BJ (cell line): ENCODE results near the gene CWF19L2. TPM values are rescaled to one million over a fixed set of nuclear protein-coding genes. Genes with fewer than 3 reads are reported as not detected.
"Not testable (repeated sequence)": the region's sequence is repeated elsewhere in the genome, so short reads cannot be mapped to it uniquely, and the experiment has no call there.

ENCODE experiments used
- CTCF ChIA-PET: fragments of 350-600 bp; formaldehyde crosslinking; extraction: SDS; loops from one replicate; lab custom pipeline; 2021; ENCODE audit warnings: antibody characterized with exemption, inconsistent platforms; lab: Yijun Ruan, JAX
- POLR2A ChIA-PET: fragments of 300-600 bp; sonication (Branson Sonifier 250); formaldehyde crosslinking; extraction: SDS; loops from one replicate; lab custom pipeline; 2021; ENCODE audit warnings: antibody characterized with exemption; lab: Charles Lee
- DNase-seq: peaks from one replicate; pipeline ENCODE4 v3.0.0-alpha.2; 2011; ENCODE audit warnings: low read depth
- H3K27me3 ChIP-seq: 2 replicates; pipeline ENCODE4 v1.6.0; 2011; ENCODE audit warnings: low read length; ENCODE audit not compliant: control insufficient read depth, insufficient read depth
- H3K36me3 ChIP-seq: 2 replicates; pipeline ENCODE4 v1.5.1; 2011; ENCODE audit warnings: low read length; ENCODE audit not compliant: control insufficient read depth, insufficient read depth
- H3K4me3 ChIP-seq: 2 replicates; pipeline ENCODE4 v1.5.1; 2011; ENCODE audit warnings: low read depth, mild to moderate bottlenecking, control low read depth, low read length
- CTCF ChIP-seq: IDR thresholded peaks from 2 replicates; pipeline ENCODE4 v1.5.1; 2011; ENCODE audit warnings: low read depth, mild to moderate bottlenecking, control low read depth, inconsistent platforms, low read length, moderate library complexity; ENCODE audit not compliant: insufficient read depth
- polyA plus RNA-seq: library from polyadenylated mRNA; depleted of rRNA; stranded (reverse); fragments of >200 nt; gene quantifications from 2 replicates; pipeline ENCODE4 v1.2.3, GENCODE V29; 2011

CWF19L2 gene
- polyA plus RNA-seq, 1 experiment: 1.2 TPM

GRCh38 chr11:107413352-107413751, 44.3 kb downstream of the CWF19L2 start:
- CTCF ChIA-PET: no interaction called here

GRCh38 chr11:107408762-107409211, 48.8 kb downstream of the CWF19L2 start:
- Histone ChIP-seq H3K36me3 (no peaks in the 10 kb centered on the region), H3K27me3 (no peaks in the 10 kb centered on the region), H3K4me3 (no peak overlapping the region)
- DNase-seq: no peak
- no peak for TF ChIP-seq CTCF
- ChIA-PET CTCF (no interaction called here), POLR2A (no interaction called here)

More at GRCh38 chr11:107413352-107413751, 44.3 kb downstream of the CWF19L2 start:
- Histone ChIP-seq H3K27me3 (no peaks in the 10 kb centered on the region), H3K4me3 (no peak overlapping the region), H3K36me3 (no peaks in the 10 kb centered on the region)
- POLR2A ChIA-PET: no interaction called here
- no peak for TF ChIP-seq CTCF
- no peak for DNase-seq

GRCh38 chr11:107405260-107405659, 52.4 kb downstream of the CWF19L2 start:
- Histone ChIP-seq H3K4me3 (no peak overlapping the region), H3K36me3 (no peaks in the 10 kb centered on the region), H3K27me3 (no peaks in the 10 kb centered on the region)
- no peak for TF ChIP-seq CTCF
- ChIA-PET CTCF (no interaction called here), POLR2A (no interaction called here)
- DNase-seq: no peak

DNA sequence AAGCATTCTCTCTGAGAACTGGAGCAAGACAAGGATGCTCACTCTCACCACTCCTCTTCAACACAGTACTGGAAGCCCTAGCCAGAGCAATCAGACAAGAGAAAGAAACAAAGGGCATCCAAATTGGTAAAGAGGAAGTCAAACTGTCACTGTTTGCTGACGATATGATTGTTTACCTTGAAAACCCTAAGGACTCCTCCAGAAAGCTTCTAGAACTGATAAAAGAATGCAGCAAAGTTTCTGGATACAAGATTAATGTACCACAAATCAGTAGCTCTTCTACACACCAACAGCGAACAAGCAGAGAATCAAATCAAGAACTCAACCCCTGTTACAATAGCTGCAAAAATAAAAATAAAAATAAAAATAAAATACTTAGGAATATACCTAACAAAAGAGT, 56.5 kb downstream of the CWF19L2 start:
- POLR2A ChIA-PET, H3K36me3 ChIP-seq, DNase-seq, H3K27me3 ChIP-seq, CTCF ChIA-PET, H3K4me3 ChIP-seq: not testable (repeated sequence)

- POLR2A ChIA-PET: interaction anchor here (0.6 kb wide), 1 partner anchor 68 kb away, joined by 4 read pairs; no protein-coding TSS in a partner anchor
- H3K4me3 ChIP-seq: no peak overlapping the region
- CTCF ChIA-PET: no interaction called here
- no peak for DNase-seq
- TF ChIP-seq CTCF: no peak
- no peaks in the 10 kb centered on the region for H3K27me3 ChIP-seq
- H3K36me3 ChIP-seq: no peaks in the 10 kb centered on the region
Observed at GRCh38 chr11:107397357-107397756, 60.3 kb downstream of the CWF19L2 start.

DNA sequence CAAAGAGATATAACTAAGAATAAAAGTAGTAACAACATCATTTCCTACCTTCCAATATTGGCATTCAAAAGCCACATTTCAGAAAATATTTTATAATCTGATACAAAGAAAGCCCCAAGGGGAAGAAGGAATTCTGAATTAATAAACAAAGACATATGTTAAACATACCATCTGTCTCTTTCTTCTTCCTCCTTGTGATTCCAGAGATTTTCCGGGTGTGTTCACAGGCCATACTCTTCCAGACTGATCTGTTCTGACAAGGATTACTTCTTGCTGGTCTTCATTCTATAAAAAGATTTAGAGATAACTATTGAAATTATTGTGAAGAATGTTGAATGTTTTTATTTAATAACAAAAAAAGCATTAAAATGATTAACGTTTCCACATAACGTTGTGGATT, 65.0 kb downstream of the CWF19L2 start:
- no peak for TF ChIP-seq CTCF
- no peaks in the 10 kb centered on the region for H3K27me3 ChIP-seq
- H3K36me3 ChIP-seq: no peaks in the 10 kb centered on the region
- DNase-seq: no peak
- CTCF ChIA-PET: no interaction called here
- POLR2A ChIA-PET: no interaction called here
- H3K4me3 ChIP-seq: no peak overlapping the region

DNA sequence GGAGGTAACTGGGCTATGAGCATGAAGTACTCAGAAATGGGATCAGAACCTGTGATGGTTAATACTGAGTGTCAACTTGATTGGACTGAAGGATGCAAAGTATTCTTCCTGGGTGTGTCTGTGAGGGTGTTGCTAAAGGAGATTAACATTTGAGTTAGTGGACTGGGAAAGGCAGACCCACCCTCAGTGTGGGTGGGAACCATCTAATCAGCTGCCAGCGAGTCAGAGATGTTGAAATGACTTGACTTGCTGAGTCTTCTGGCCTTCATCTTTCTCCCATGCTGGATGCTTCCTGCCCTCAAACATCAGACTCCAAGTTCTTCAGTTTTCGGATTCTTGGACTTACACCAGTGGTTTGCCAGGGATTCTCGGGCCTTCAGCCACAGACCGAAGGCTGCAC, 66.9 kb downstream of the CWF19L2 start:
- H3K4me3 ChIP-seq, POLR2A ChIA-PET, H3K27me3 ChIP-seq, H3K36me3 ChIP-seq, DNase-seq, CTCF ChIA-PET: not testable (repeated sequence)
